Measurements from ENCODE around the gene MRPS2. TPM values are rescaled to one million over a fixed set of nuclear protein-coding genes. Genes with fewer than 3 reads are reported as not detected.

The MRPS2 gene
- total and polyA plus RNA-seq, 9 of the 15 experiments (the other 6 are each of a cell fraction or from before 2014, with no cell fraction given), result 8.0 to 167 (median 81.3) TPM

DNA sequence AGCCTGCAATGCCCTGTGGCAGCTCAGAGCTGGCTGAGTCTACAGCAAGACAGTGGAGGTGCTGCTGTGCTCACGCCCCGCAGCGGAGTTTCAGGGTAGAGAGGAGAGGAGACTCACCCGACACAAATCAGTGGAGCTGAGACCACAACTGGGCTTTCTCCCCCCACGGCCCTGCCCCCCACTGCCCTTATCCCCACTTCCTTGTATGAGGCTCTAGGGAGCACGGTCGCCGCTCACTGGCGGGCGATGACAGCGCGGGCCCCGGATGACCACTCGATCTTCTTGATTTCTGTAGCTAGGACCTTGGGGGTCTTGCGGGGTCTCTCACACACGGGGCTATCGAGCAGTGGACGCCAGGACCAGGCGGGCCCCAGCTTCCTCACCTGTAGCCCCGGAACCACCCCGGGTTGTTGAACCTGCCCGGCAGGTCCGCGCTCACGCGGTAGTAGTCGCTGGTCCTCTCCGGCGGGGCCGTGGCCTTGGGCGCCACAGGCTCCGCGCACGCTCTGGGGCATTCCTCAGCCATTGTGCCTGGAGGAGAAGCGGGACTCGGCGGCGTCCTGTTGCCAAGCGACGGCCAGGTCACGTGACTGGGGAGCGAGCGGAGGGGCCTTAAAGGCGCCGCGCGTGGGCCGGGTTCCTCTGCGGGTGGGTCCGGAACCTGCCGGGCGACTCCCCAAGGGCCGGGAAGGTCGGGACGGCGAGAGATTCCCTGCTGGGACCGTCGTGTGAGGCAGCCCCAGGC, 984 bp upstream of the MRPS2 start (continued):
- TF ChIP-seq, protein P1, sequence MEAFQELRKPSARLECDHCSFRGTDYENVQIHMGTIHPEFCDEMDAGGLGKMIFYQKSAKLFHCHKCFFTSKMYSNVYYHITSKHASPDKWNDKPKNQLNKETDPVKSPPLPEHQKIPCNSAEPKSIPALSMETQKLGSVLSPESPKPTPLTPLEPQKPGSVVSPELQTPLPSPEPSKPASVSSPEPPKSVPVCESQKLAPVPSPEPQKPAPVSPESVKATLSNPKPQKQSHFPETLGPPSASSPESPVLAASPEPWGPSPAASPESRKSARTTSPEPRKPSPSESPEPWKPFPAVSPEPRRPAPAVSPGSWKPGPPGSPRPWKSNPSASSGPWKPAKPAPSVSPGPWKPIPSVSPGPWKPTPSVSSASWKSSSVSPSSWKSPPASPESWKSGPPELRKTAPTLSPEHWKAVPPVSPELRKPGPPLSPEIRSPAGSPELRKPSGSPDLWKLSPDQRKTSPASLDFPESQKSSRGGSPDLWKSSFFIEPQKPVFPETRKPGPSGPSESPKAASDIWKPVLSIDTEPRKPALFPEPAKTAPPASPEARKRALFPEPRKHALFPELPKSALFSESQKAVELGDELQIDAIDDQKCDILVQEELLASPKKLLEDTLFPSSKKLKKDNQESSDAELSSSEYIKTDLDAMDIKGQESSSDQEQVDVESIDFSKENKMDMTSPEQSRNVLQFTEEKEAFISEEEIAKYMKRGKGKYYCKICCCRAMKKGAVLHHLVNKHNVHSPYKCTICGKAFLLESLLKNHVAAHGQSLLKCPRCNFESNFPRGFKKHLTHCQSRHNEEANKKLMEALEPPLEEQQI (IDR thresholded peaks at IDR 0.05), result no peak
- TF ChIP-seq KHSRP (IDR thresholded peaks at IDR 0.05) (no peak), TEAD1 (CRISPR knock-in tag; IDR thresholded peaks at IDR 0.05) (peak in 1 of 2 experiments; percentile 65; a peak in 1 of 4 replicates), XRCC4 (IDR thresholded peaks at IDR 0.05; ENCODE audit: extremely low read depth, insufficient read depth, insufficient read length) (no peak), TAF9B (IDR thresholded peaks at IDR 0.05; ENCODE audit: partially characterized antibody) (no peak), FOXA1 (IDR thresholded peaks at IDR 0.05; ENCODE audit: borderline replicate concordance) (no peak), KLF13 (tag; IDR thresholded peaks at IDR 0.05; ENCODE audit: borderline replicate concordance, low read depth) (no peak), ZNF431 (CRISPR knock-in tag; IDR thresholded peaks at IDR 0.05) (no peak)
- TF ChIP-seq, protein P2, sequence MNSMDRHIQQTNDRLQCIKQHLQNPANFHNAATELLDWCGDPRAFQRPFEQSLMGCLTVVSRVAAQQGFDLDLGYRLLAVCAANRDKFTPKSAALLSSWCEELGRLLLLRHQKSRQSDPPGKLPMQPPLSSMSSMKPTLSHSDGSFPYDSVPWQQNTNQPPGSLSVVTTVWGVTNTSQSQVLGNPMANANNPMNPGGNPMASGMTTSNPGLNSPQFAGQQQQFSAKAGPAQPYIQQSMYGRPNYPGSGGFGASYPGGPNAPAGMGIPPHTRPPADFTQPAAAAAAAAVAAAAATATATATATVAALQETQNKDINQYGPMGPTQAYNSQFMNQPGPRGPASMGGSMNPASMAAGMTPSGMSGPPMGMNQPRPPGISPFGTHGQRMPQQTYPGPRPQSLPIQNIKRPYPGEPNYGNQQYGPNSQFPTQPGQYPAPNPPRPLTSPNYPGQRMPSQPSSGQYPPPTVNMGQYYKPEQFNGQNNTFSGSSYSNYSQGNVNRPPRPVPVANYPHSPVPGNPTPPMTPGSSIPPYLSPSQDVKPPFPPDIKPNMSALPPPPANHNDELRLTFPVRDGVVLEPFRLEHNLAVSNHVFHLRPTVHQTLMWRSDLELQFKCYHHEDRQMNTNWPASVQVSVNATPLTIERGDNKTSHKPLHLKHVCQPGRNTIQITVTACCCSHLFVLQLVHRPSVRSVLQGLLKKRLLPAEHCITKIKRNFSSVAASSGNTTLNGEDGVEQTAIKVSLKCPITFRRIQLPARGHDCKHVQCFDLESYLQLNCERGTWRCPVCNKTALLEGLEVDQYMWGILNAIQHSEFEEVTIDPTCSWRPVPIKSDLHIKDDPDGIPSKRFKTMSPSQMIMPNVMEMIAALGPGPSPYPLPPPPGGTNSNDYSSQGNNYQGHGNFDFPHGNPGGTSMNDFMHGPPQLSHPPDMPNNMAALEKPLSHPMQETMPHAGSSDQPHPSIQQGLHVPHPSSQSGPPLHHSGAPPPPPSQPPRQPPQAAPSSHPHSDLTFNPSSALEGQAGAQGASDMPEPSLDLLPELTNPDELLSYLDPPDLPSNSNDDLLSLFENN (IDR thresholded peaks at IDR 0.05; ENCODE audit: low read depth in 2 of 2, low read length in 2 of 2), result no peak
- TF ChIP-seq, protein P3, sequence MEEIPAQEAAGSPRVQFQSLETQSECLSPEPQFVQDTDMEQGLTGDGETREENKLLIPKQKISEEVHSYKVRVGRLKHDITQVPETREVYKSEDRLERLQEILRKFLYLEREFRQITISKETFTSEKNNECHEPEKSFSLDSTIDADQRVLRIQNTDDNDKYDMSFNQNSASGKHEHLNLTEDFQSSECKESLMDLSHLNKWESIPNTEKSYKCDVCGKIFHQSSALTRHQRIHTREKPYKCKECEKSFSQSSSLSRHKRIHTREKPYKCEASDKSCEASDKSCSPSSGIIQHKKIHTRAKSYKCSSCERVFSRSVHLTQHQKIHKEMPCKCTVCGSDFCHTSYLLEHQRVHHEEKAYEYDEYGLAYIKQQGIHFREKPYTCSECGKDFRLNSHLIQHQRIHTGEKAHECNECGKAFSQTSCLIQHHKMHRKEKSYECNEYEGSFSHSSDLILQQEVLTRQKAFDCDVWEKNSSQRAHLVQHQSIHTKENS (CRISPR knock-in tag; IDR thresholded peaks at IDR 0.05), result no peak
- TF ChIP-seq, protein P4, sequence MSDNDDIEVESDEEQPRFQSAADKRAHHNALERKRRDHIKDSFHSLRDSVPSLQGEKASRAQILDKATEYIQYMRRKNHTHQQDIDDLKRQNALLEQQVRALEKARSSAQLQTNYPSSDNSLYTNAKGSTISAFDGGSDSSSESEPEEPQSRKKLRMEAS (CRISPR knock-in tag; IDR thresholded peaks at IDR 0.05), result peak; percentile 84
- TF ChIP-seq, protein P5, sequence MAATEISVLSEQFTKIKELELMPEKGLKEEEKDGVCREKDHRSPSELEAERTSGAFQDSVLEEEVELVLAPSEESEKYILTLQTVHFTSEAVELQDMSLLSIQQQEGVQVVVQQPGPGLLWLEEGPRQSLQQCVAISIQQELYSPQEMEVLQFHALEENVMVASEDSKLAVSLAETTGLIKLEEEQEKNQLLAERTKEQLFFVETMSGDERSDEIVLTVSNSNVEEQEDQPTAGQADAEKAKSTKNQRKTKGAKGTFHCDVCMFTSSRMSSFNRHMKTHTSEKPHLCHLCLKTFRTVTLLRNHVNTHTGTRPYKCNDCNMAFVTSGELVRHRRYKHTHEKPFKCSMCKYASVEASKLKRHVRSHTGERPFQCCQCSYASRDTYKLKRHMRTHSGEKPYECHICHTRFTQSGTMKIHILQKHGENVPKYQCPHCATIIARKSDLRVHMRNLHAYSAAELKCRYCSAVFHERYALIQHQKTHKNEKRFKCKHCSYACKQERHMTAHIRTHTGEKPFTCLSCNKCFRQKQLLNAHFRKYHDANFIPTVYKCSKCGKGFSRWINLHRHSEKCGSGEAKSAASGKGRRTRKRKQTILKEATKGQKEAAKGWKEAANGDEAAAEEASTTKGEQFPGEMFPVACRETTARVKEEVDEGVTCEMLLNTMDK (IDR thresholded peaks at IDR 0.05; ENCODE audit: borderline replicate concordance, insufficient read depth, low read depth, low read length, poor library complexity, severe bottlenecking), result no peak
